H1 (cell line): ENCODE measurements around the gene MPRIP. TPM values are rescaled to one million over a fixed set of nuclear protein-coding genes. Genes with fewer than 3 reads are reported as not detected.

Experiments used
- CTCF ChIA-PET: fragments of 300-600 bp; sonication (Branson Sonifier 250); formaldehyde crosslinking; loops from one replicate; lab custom pipeline; 2021; ENCODE audit not compliant: partially characterized antibody; lab: Charles Lee
- POLR2A ChIA-PET: fragments of 300-600 bp; sonication (Branson Sonifier 250); formaldehyde crosslinking; loops from one replicate; lab custom pipeline; 2021; ENCODE audit warnings: inconsistent platforms; ENCODE audit not compliant: partially characterized antibody; lab: Charles Lee
- DNase-seq, 2 experiments: peaks; one replicate each; pipeline versions ENCODE4 v3.0.0 to v3.0.0-alpha.2; 2010 to 2022; ENCODE audit warnings: low spot score in 2 of 2, low read depth in 1 of 2, mixed read lengths in 1 of 2
- FAIRE-seq: peaks from 2 replicates; lab custom pipeline; 2011; peaks lifted over from hg19 to GRCh38; lab: Jason Lieb, UNC
- H2AFZ ChIP-seq: 2 replicates; pipeline ENCODE4 v1.8.1; 2012; ENCODE audit warnings: low read length, inconsistent platforms
- H2AK5ac ChIP-seq: 2 replicates; pipeline ENCODE4 v1.6.1; 2013; ENCODE audit warnings: low read depth, low read length
- H2BK120ac ChIP-seq: replicated peaks from 2 replicates; pipeline ENCODE3; 2013; ENCODE audit warnings: low read depth, low read length, inconsistent platforms
- H2BK12ac ChIP-seq: 2 replicates; pipeline ENCODE4 v1.6.1; 2013; ENCODE audit warnings: low read depth, low read length
- H2BK15ac ChIP-seq: 2 replicates; pipeline ENCODE4 v1.6.1; 2013; ENCODE audit warnings: low read length
- H2BK20ac ChIP-seq: 2 replicates; pipeline ENCODE4 v1.6.1; 2013; ENCODE audit warnings: low read length
- H2BK5ac ChIP-seq: 2 replicates; pipeline ENCODE4 v1.6.1; 2013; ENCODE audit warnings: low read depth, low read length
- H3K14ac ChIP-seq: 2 replicates; pipeline ENCODE4 v1.6.1; 2013; ENCODE audit warnings: inconsistent platforms; ENCODE audit not compliant: insufficient read length
- H3K18ac ChIP-seq: 2 replicates; pipeline ENCODE4 v1.6.1; 2013; ENCODE audit warnings: low read length; ENCODE audit errors: extremely low read depth
- H3K23ac ChIP-seq: 2 replicates; pipeline ENCODE4 v1.6.1; 2013; ENCODE audit warnings: inconsistent platforms; ENCODE audit not compliant: insufficient read length
- H3K23me2 ChIP-seq: 2 replicates; pipeline ENCODE4 v1.6.1; 2013; ENCODE audit warnings: low read depth, low read length
- H3K27ac ChIP-seq: 2 replicates; pipeline ENCODE4 v1.6.1; 2011; ENCODE audit warnings: low read depth, low read length, inconsistent platforms
- H3K27me3 ChIP-seq, 4 experiments: replicated peaks in 1 of 4; 1 replicate in 1 of 4; 2 replicates in 3 of 4; pipeline versions ENCODE4 v1.6.1 to v1.8.1; 2011 to 2013; ENCODE audit warnings: low read length in 3 of 4, mild to moderate bottlenecking in 3 of 4, inconsistent platforms in 2 of 4, mixed read lengths in 2 of 4, moderate library complexity in 1 of 4; ENCODE audit not compliant: control insufficient read depth in 3 of 4, insufficient read depth in 3 of 4; ENCODE audit errors: extremely low read depth in 1 of 4
- H3K36me3 ChIP-seq, 4 experiments: 2 replicates each; pipeline versions ENCODE4 v1.6.1 to v1.8.1; 2011 to 2013; ENCODE audit warnings: mild to moderate bottlenecking in 4 of 4, low read length in 3 of 4, moderate library complexity in 2 of 4, control low read depth in 1 of 4, inconsistent platforms in 1 of 4; ENCODE audit not compliant: insufficient read depth in 4 of 4, control insufficient read depth in 2 of 4
- H3K4ac ChIP-seq: replicated peaks from 2 replicates; pipeline ENCODE3; 2013; ENCODE audit warnings: low read length, low read depth, mixed read lengths, inconsistent platforms; ENCODE audit not compliant: insufficient read length
- H3K4me1 ChIP-seq, 4 experiments: replicated peaks in 1 of 4; 1 replicate in 1 of 4; 2 replicates in 3 of 4; pipeline versions ENCODE4 v1.6.1 to v1.8.1; 2011 to 2013; ENCODE audit warnings: low read length in 3 of 4, inconsistent platforms in 2 of 4, mixed read lengths in 1 of 4; ENCODE audit not compliant: insufficient read depth in 4 of 4, control insufficient read depth in 3 of 4
- H3K4me2 ChIP-seq, 2 experiments: 2 replicates each; pipeline versions ENCODE4 v1.6.1 to v1.8.1; 2011 to 2013; ENCODE audit warnings: low read depth in 2 of 2, low read length in 2 of 2, control low read depth in 1 of 2, inconsistent platforms in 1 of 2, mild to moderate bottlenecking in 1 of 2; ENCODE audit not compliant: insufficient read depth in 1 of 2
- H3K4me3 ChIP-seq, 4 experiments: fragments of 200-600, 300-600 bp in 1 of 4; sonication (generic), shearing (Covaris generic), sonication (Bioruptor Twin) in 1 of 4; 2 replicates each; pipeline versions ENCODE4 v1.5.1 to v1.8.1; 2011 to 2016; ENCODE audit warnings: low read length in 4 of 4, low read depth in 3 of 4, control low read depth in 2 of 4, inconsistent platforms in 2 of 4, mild to moderate bottlenecking in 2 of 4, mixed read lengths in 1 of 4, moderate library complexity in 1 of 4; ENCODE audit not compliant: insufficient read depth in 2 of 4; ENCODE audit errors: extremely low read depth in 1 of 4
- H3K56ac ChIP-seq: replicated peaks from 2 replicates; pipeline ENCODE3; 2013; ENCODE audit warnings: low read depth, mild to moderate bottlenecking, mixed read lengths, low read length, inconsistent platforms; ENCODE audit not compliant: insufficient read length
- H3K79me1 ChIP-seq: 2 replicates; pipeline ENCODE4 v1.6.1; 2013; ENCODE audit warnings: low read depth, low read length, control low read depth
- H3K79me2 ChIP-seq, 2 experiments: 2 replicates each; pipeline versions ENCODE4 v1.6.1 to v1.8.1; 2012 to 2013; ENCODE audit warnings: low read length in 2 of 2, mild to moderate bottlenecking in 2 of 2, inconsistent platforms in 1 of 2; ENCODE audit not compliant: insufficient read depth in 2 of 2, control insufficient read depth in 1 of 2
- H3K9ac ChIP-seq, 4 experiments: replicated peaks in 1 of 4; 1 replicate in 1 of 4; 2 replicates in 3 of 4; pipeline versions ENCODE4 v1.6.1 to v1.8.1; 2011 to 2013; ENCODE audit warnings: low read depth in 3 of 4, low read length in 3 of 4, control low read depth in 2 of 4, mild to moderate bottlenecking in 2 of 4, moderate library complexity in 2 of 4, inconsistent platforms in 1 of 4; ENCODE audit errors: extremely low read depth in 1 of 4
- H3K9me3 ChIP-seq, 2 experiments: 2 replicates each; pipeline versions ENCODE4 v1.6.1 to v1.8.1; 2012 to 2013; ENCODE audit warnings: mild to moderate bottlenecking in 2 of 2, moderate library complexity in 2 of 2, control low read depth in 1 of 2, inconsistent platforms in 1 of 2, low read depth in 1 of 2, low read length in 1 of 2, mixed read lengths in 1 of 2; ENCODE audit not compliant: insufficient read depth in 2 of 2
- H4K20me1 ChIP-seq, 2 experiments: replicated peaks in 1 of 2; 2 replicates each; pipeline versions ENCODE3 to v1.8.1; 2011 to 2013; ENCODE audit warnings: inconsistent platforms in 2 of 2, low read length in 2 of 2, mild to moderate bottlenecking in 1 of 2; ENCODE audit not compliant: insufficient read depth in 2 of 2, control insufficient read depth in 1 of 2
- H4K5ac ChIP-seq: 2 replicates; pipeline ENCODE4 v1.6.1; 2013; ENCODE audit warnings: low read length, low read depth, mixed read lengths, inconsistent platforms; ENCODE audit not compliant: insufficient read length
- H4K8ac ChIP-seq: 2 replicates; pipeline ENCODE4 v1.8.0; 2013; ENCODE audit warnings: mild to moderate bottlenecking, moderate library complexity, low read length, inconsistent platforms; ENCODE audit not compliant: insufficient read depth; ENCODE audit errors: extremely low read depth
- H4K91ac ChIP-seq: replicated peaks from 2 replicates; pipeline ENCODE3; 2013; ENCODE audit warnings: low read length, mixed read lengths, inconsistent platforms; ENCODE audit not compliant: insufficient read length
- KDM5A ChIP-seq: fragments of 200-600 bp; IDR thresholded peaks from 2 replicates; pipeline ENCODE4 v1.7.1; 2012; ENCODE audit warnings: mild to moderate bottlenecking, low read length, inconsistent platforms, mixed read lengths
- WGBS, 2 experiments: shearing (Covaris generic) in 1 of 2; methylation state at CpG; one replicate each; pipeline versions ENCODE4 v1.1.6 to v1.1.7; 2013 to 2015; ENCODE audit warnings: low lambda C conversion rate in 2 of 2, mixed read lengths in 2 of 2, inconsistent platforms in 1 of 2, low coverage in 1 of 2, missing lambda C conversion rate in 1 of 2; ENCODE audit not compliant: insufficient replicate concordance in 2 of 2, insufficient coverage in 1 of 2, insufficient read length in 1 of 2; ENCODE audit errors: extremely low coverage in 1 of 2, missing lambda C conversion rate in 1 of 2; 5-methylcytosine and 5-hydroxymethylcytosine counted together
- polyA plus RNA-seq, 7 experiments: library from polyadenylated mRNA; depleted of rRNA in 3 of 7; stranded (reverse) in 5 of 7; unstranded in 2 of 7; fragments of >200 nt in 5 of 7; fragments of 200-250 nt in 2 of 7; gene quantifications; 1 replicate in 5 of 7; 2 replicates in 1 of 7; 4 replicates in 1 of 7; pipeline versions ENCODE4 v1.2.1 to v1.2.3, GENCODE V29; 2011 to 2013; ENCODE audit warnings: missing spikeins in 2 of 7, mixed read lengths in 2 of 7
- total RNA-seq: library from RNA; stranded (reverse); fragmentation: NEBNext Ultra II Directional; extraction: Animal tissue kit (Norgen Biotek cat#: 25700); gene quantifications from 2 replicates; pipeline ENCODE4 v1.2.1, GENCODE V29; 2021

The MPRIP gene
- total and polyA plus RNA-seq, 2 of the 8 experiments (the other 6 are each of a cell fraction or from before 2014, with no cell fraction given): 48.6 to 146 TPM

DNA sequence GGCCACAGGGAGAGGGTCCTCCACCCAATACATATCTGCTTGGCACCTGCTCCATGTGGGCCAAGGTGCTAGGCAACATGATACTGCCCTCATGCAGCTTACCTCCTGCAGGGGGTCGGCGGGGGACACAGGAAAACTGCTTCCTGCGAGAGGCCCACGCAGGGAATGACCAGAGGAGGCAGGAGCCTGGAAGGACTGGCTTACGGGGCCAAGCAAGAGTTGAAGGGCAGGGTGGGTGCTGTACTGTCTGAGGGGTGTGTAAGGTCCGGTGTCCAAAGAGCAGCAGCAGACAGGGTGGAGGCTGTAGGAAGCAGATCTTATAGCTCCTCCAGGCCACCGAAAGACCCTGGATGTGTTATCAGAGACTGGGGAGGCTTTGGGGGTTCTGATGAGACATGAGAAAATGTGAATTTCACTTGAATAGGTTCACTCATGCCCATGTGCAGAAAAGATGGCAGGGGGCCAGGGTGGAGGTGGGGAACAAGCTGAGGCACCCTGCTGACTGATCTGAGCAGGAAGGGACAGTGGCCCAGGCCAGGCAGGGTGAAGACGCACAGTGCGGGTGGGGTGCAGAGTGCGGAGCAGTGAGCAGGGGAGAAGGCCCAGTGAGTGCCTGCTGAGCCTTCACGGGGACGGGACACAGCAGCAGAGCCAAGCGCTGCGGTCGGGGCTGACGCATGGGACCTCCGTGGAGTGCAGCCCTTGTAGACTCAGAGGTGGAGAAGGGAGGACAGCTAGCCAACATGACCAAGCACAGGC is 186.4 kb downstream of the MPRIP start:
- Histone ChIP-seq H3K4me1 (no peaks in the 10 kb centered on the region), H2BK5ac (no peak overlapping the region), H2AFZ (no peak overlapping the region), H4K5ac (no peak overlapping the region), H4K8ac (no peak overlapping the region; the same call in 1 of the 2 replicates), H3K23ac (no peak overlapping the region), H2AK5ac (no peak overlapping the region), H3K4ac (no peak overlapping the region), H3K18ac (no peak overlapping the region), H4K91ac (no peak overlapping the region), H3K27me3 (no peaks in the 10 kb centered on the region; a peak in 1 of 7 replicates), H3K23me2 (no peaks in the 10 kb centered on the region), H3K27ac (no peak overlapping the region), H3K4me2 (no peak overlapping the region), H3K4me3 (no peak overlapping the region), H4K20me1 (peaks cover 9 to 11% of the 10 kb centered on the region in 2 experiments), H2BK120ac (no peak overlapping the region), H3K9me3 (no peaks in the 10 kb centered on the region), H3K36me3 (peaks cover 17 to 81% (median 62%) of the 10 kb centered on the region in 4 experiments; a peak in 7 of 8 replicates), H3K14ac (no peak overlapping the region), H3K56ac (no peak overlapping the region), H2BK12ac (no peak overlapping the region), H2BK20ac (no peak overlapping the region), H3K79me1 (no peaks in the 10 kb centered on the region; the same call in 1 of the 2 replicates), H3K9ac (no peak overlapping the region), H2BK15ac (no peak overlapping the region), H3K79me2 (peaks cover 0 to 7% of the 10 kb centered on the region in 2 experiments; a peak in 2 of 4 replicates)
- FAIRE-seq: no peak
- 94% methylated on average over 17 of the region's 17 CpGs; no CpG with 5 or more reads in 1 of the 2 experiments for WGBS, 2 experiments
- CTCF ChIA-PET: interaction anchor here (0.6 to 1.2 kb wide), 2 partner anchors 8 to 47 kb away, joined by 4 to 5 read pairs; no protein-coding TSS in a partner anchor
- no peak for DNase-seq
- POLR2A ChIA-PET: interaction anchor here (0.8 to 1.2 kb wide), 5 partner anchors 12 to 47 kb away, joined by 3 to 4 read pairs (median 3); no protein-coding TSS in a partner anchor
- TF ChIP-seq KDM5A: no peak
